ENCODE results near the gene WIZ. TPM values are rescaled to one million over a fixed set of nuclear protein-coding genes. Genes with fewer than 3 reads are reported as not detected.
"Not testable (repeated sequence)": the region's sequence is repeated elsewhere in the genome, so short reads cannot be mapped to it uniquely, and the experiment has no call there.

WIZ gene
- polyA plus RNA-seq, 1 donor from 2014 or later = 1.8 TPM

DNA sequence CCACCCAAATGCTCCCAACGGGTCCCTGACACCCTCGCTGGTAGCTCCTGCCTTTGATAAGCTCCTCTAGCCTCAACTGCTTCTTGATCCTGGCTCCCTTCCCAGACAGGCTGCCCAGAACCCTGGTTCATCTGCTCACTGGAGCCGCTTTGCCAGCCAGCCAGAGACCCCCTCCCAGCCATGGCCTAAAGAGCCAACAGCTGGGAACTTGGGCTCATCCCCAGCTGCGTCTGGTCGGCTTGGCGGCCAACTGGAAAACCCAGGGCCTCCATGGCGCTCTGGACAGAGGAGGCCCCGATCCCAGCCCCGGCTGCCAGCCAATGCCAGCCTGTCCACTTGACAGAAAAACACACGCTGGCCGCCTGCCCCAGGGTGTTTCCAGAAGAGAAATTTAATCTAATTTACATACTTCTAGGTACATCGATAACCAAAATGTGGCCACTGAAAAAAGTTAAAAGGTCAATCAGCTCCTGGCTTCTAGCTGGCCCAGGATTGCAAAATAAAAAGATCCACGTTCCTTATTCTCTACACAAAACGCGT is 28.0 kb downstream of the WIZ start:
- peaks cover 18 to 21% (median 20%) of the 10 kb centered on the region in 3 donors for H3K4me1 Mint-ChIP-seq
- no peak overlapping the region for H3K27ac Mint-ChIP-seq
- H3K4me3 Mint-ChIP-seq = no peak overlapping the region
- peaks cover 7% of the 10 kb centered on the region for H3K36me3 Mint-ChIP-seq
- H3K27me3 Mint-ChIP-seq = no peaks in the 10 kb centered on the region
- H3K9me3 Mint-ChIP-seq = no peaks in the 10 kb centered on the region

DNA sequence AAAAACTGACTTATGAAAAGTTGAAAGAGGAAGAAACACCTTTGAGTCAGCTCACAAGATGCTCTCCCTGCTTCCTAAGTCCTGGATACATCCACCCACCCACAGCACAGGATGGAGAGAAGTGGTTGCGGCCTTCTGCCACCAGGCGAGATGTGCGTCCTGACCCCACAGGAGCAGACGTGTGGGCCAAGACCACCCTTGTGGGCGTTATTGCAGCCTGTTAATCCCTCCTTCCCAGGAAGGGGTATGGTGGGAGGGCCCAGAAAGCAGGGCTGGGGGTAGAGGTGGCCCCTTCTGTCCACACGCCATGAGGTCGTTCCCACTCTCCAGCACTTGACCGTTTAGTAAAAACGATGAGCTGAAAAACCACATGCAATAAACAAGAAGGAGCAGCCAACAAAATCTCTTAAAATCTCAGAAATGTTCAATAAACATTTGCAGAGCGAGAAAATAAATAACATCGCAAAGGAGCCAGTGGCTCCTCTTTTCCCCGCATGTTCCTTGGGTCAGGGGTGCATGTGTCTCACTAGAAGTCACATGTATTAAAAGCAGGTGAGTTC is 28.5 kb downstream of the WIZ start:
- no peak overlapping the region for H3K4me3 Mint-ChIP-seq
- H3K9me3 Mint-ChIP-seq = no peaks in the 10 kb centered on the region
- H3K36me3 Mint-ChIP-seq = peaks cover 9% of the 10 kb centered on the region
- peaks cover 21 to 26% (median 26%) of the 10 kb centered on the region in 3 donors for H3K4me1 Mint-ChIP-seq
- H3K27ac Mint-ChIP-seq = no peak overlapping the region
- H3K27me3 Mint-ChIP-seq = no peaks in the 10 kb centered on the region

DNA sequence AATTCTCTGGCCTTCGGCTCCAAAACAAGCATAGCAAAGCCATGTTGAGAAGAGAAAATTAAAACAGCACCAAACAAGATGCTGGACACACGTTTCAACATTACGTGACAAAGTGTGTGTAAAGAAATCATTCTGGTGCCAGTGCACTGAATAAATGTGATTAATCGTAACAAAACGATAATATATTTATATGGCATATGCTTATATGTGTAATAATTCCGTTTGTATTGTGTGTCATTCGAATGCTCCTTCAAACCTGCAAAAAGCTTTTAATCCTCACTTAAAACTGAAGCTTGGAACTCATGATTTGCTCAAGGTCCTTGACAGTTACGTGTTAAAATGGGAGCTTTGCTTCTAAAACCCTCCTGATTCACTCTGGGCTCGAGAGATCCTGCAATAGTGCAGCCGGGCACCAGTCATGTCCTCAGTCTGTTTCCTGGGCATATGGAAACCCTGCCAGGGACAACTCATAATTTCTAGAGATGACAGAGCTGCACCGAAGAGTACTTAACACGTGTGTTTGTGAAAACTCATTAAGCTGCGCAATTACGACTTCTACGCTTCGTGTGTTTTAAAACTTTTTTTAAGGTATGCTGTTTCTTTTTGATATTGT is 30.2 kb downstream of the WIZ start:
- H3K27ac Mint-ChIP-seq = peak overlapping the region; percentile 95 to 99 (median 99)
- H3K4me3 Mint-ChIP-seq = peak overlapping the region; percentile 83 to 100 (median 98)
- H3K27me3 Mint-ChIP-seq = no peaks in the 10 kb centered on the region
- H3K4me1 Mint-ChIP-seq = peaks cover 27 to 31% (median 28%) of the 10 kb centered on the region in 3 donors
- no peaks in the 10 kb centered on the region for H3K9me3 Mint-ChIP-seq
- H3K36me3 Mint-ChIP-seq = peaks cover 11% of the 10 kb centered on the region

DNA sequence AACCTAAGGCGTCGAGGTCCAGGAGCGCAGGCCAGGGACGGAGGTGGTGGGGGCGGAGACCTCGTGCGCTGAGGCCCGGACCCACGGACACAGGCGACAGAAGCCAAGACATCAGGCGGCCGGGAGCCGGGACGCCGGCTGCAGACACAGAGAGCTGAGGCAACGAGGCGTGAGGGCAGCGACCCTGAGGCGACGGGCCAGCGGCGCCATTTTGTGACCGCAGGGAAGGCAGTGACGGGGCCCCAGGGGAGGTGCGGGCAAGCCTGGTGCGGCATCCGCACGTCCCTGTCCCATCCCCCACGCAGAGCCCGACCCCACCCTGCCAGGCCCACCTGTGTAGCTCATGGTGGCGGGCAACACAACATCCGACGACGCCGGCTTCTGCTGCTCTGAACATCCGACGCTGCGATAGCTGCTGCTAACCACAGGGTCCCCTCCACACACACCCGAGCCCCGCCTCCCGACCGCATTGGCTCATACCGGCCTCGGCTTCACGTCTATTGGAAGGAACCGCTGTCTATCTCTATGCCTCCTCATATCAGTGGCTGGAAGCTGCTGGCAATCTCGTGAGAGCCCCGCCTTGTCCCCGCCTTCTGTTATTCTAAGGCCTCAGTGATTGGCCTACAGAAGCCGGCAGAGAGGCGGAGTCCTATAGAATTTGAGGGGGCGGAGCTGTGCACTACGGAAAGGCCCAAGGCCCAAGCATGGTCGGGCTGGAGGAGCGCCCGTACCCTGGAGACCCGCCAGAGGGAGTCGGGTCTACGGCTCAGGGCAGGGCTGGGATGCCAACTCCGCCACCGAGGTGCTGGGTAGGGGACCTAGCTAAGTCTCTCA is 31.0 kb downstream of the WIZ start, which contains the start of gene AKAP8L:
Gene AKAP8L, minus strand, starts transcription at position 410 of the 834 bp plus-strand sequence. Its CDS starts 65 bp downstream, at position 345.
- Mint-ChIP-seq H3K27ac (peak within 1 kb of the TSS; percentile 95 to 99 (median 99)), H3K27me3 (no peaks in the 10 kb centered on the region), H3K4me1 (peaks cover 27 to 32% (median 29%) of the 10 kb centered on the region in 3 donors), H3K4me3 (peak within 1 kb of the TSS; percentile 96 to 100 (median 100)), H3K9me3 (no peaks in the 10 kb centered on the region), H3K36me3 (peaks cover 11% of the 10 kb centered on the region)

DNA sequence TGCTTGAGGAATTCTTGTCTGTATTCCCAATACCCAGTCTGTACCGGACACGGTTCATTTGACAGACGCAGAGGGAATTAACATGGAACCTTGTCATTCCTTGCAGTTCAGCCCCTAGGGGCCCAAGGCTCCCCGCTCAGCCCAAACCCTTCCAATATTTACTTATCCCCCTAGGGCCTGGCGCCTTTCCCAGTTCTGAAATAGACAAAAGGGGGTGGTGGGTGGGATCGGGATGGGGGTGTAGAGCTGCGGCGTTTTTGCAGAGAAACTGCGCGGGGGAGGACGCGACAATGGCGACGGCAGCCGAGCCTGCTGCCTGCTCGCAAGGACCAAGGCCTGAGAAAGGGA is 31.6 kb downstream of the WIZ start:
- Mint-ChIP-seq H3K27me3 (no peaks in the 10 kb centered on the region), H3K4me1 (peaks cover 30 to 36% (median 33%) of the 10 kb centered on the region in 3 donors), H3K36me3 (peaks cover 7% of the 10 kb centered on the region), H3K4me3 (peak overlapping the region; percentile 96 to 100 (median 100)), H3K27ac (peak overlapping the region; percentile 95 to 99 (median 99)), H3K9me3 (no peaks in the 10 kb centered on the region)

DNA sequence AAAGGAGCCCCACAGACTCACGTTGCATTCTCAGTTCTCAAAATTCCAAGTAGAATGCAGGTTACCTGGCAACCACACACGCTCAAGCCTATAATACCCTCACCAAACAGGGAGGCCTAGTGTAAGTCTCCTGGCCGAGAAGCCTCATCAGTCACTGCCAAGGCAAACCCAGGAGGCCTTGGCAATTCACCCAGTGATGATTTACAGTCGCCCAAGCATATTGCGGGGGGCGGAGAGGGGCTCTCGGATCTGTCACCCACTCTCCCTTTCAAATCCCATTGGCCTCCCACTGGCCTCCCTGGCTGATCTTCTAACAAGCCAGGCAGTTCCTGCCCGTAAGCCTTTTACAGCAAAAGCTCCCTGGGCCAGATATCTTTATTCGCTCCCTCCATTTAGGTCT is 32.1 kb downstream of the WIZ start:
- Mint-ChIP-seq H3K27ac (peak overlapping the region; percentile 95 to 99 (median 99)), H3K27me3 (no peaks in the 10 kb centered on the region), H3K9me3 (no peaks in the 10 kb centered on the region), H3K4me3 (peak overlapping the region; percentile 96 to 100 (median 100)), H3K36me3 (peaks cover 7% of the 10 kb centered on the region), H3K4me1 (peaks cover 34 to 40% (median 37%) of the 10 kb centered on the region in 3 donors)

DNA sequence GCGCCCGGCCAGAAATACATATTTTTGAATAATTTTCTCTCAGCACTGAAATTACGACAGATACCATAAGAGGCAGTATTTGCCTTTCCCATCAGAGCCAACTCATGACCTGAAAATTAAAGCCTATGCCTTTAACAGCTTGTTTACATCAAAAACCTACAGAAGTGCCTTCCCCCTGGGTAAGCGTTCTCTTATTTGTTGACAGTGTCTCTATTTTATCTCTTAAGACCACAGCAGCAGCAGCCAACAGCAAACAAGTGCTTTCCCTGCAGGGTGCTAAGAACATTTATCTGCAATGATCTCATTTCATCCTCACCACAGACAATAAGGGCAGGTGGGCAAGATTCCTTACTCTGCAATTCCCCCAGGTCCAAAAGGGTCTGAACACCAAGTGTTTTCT is 36.9 kb downstream of the WIZ start:
- peaks cover 4% of the 10 kb centered on the region for H3K36me3 Mint-ChIP-seq
- peak overlapping the region in 1 of 3 donors; percentile 43 for H3K27ac Mint-ChIP-seq
- no peaks in the 10 kb centered on the region for H3K27me3 Mint-ChIP-seq
- peaks cover 30 to 39% (median 32%) of the 10 kb centered on the region in 3 donors for H3K4me1 Mint-ChIP-seq
- H3K9me3 Mint-ChIP-seq = no peaks in the 10 kb centered on the region
- no peak overlapping the region for H3K4me3 Mint-ChIP-seq

DNA sequence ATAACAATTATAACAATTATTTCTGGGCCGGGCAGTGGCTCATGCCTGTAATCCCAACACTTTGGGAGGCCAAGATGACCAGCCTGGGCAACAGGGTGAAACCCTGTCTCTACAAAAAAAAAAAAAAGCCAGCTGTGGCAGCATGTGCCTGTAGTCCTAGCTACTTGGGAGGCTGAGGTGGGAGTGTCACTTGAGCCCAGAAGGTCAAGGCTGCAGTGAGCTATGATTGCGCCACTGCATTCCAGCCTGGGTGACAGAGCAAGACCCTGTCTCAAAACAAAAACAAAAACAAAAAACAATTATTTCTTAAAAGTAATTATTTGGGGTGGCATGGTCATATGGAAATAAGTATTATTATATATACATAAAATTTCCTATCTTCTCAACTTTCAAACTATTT is 38.4 kb downstream of the WIZ start:
- not testable (repeated sequence) for H3K4me3 Mint-ChIP-seq, H3K9me3 Mint-ChIP-seq, H3K27ac Mint-ChIP-seq, H3K36me3 Mint-ChIP-seq, H3K27me3 Mint-ChIP-seq
- H3K4me1 Mint-ChIP-seq = peaks cover 24 to 32% (median 25%) of the 10 kb centered on the region in 3 donors

DNA sequence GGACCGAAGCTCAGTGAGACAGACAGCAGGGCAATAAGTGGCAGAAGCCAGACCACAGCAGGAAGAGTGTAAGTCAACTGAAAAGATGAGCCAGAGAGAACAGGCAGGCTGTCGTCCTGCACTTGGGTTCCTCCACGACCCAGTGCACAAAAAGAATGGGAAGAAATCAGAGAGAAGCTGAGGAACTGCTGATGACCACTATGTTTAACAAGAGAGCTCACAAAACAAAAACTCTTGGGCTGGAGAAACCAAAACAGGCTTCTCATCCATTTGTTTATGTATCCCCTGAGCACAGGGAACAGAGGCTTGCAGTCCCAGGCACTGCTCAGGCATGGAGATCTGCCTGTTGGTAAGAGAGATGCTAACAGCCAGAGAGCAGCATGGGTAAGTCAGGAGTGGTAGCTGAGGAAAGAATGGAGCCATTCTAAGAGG is 45.0 kb downstream of the WIZ start:
- Mint-ChIP-seq H3K27ac (peak overlapping the region in 1 of 3 donors; percentile 77), H3K36me3 (no peaks in the 10 kb centered on the region), H3K4me3 (peak overlapping the region in 2 of 4 donors; percentile 28 to 34), H3K4me1 (peaks cover 16 to 26% (median 18%) of the 10 kb centered on the region in 3 donors), H3K9me3 (no peaks in the 10 kb centered on the region), H3K27me3 (no peaks in the 10 kb centered on the region)

DNA sequence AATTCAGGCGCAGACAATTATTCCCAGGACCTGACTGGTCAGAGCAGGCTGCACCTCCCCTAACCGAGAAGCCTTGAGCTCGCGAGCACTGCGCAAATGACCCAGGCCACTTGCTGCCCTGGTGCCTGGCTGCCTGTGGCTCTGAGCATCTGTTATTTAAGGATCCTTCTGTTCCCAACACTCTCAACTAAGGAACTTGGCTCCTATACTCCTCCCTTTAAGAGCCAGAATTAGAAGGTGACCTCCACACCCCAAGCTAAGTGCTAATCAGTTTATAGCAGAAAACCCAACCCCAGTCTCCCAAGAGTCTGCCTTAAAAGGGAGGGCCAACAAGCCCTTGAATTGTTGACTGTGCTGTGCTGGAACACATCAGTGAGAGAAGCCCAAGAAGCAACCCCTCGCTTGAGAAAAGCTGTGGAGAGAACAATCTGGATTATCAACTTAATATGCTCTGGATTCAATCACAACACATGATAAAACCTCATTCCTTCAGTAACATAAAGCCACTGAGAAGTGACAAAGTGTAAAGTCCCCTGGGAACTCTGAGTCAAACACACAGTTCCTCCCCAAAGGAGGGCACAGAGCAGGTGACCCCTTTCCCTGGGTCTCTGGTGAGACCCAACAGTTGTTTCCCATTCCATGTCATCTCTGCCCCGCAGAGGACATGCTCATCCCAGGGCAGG is 45.5 kb downstream of the WIZ start:
- Mint-ChIP-seq H3K27ac (peak overlapping the region in 1 of 3 donors; percentile 77), H3K4me3 (peak overlapping the region in 1 of 4 donors; percentile 28), H3K9me3 (no peaks in the 10 kb centered on the region), H3K27me3 (no peaks in the 10 kb centered on the region), H3K36me3 (no peaks in the 10 kb centered on the region), H3K4me1 (peaks cover 13 to 22% (median 18%) of the 10 kb centered on the region in 3 donors)

DNA sequence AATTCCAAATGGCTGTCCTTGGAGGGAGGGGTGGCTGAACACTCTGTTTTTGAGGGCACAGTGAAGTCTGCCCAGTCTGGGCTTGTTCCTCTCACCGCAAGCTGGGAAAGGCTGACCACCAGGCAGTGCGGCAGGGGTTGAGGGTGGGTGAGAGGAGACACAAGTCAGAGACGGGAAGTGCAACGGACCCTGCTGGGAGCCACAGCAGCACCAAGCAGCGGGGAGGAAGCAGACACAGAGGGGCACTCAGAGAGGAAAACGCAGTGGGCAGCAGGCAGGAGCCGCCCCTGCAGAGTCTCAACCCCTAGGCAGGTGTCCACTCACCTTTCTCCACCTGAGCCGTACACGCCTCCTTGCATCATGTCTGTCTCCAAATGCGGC is 46.6 kb downstream of the WIZ start:
- H3K4me1 Mint-ChIP-seq = peaks cover 12 to 19% (median 18%) of the 10 kb centered on the region in 3 donors

DNA sequence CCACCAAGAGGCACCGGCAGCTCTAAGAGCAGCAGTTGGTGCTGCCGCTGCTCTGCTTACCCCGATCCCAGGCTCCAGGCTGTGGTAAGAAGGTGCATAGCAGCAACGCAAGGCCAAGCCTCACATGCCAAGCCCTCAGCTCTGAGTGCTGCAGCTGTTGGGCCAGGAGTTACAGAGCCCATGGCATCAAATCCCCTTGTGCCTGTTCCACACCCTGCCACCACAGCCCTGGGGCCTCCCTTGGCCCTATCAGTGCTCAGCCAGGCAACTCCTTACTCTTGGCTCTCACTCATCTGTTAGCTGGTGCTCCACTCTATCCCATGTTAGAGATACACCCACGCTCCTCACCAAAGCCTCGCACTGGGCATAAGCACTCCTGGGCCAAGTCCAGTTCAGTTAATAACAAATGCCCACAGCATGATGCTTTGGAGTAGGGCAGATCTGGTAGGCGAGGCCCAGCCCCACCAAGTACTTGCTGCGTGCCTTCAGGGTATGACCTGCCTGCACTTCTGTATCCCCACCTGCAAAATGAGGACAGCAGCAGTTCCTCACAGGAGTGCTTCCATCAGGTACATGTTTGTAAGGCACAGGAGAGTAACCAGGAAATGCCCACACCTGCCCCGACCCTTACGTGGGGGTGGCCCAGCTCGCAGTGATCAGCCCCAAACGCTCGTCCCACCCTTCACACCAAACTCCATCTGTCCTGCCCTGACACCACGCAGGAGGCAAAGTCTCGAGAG is 47.2 kb downstream of the WIZ start:
- no peaks in the 10 kb centered on the region for H3K36me3 Mint-ChIP-seq
- no peaks in the 10 kb centered on the region for H3K27me3 Mint-ChIP-seq
- no peak overlapping the region for H3K27ac Mint-ChIP-seq

More for the DNA sequence above, 46.6 kb downstream of the WIZ start:
- H3K9me3 Mint-ChIP-seq = no peaks in the 10 kb centered on the region
- no peaks in the 10 kb centered on the region for H3K27me3 Mint-ChIP-seq
- H3K27ac Mint-ChIP-seq = no peak overlapping the region
- H3K4me3 Mint-ChIP-seq = no peak overlapping the region
- no peaks in the 10 kb centered on the region for H3K36me3 Mint-ChIP-seq

DNA sequence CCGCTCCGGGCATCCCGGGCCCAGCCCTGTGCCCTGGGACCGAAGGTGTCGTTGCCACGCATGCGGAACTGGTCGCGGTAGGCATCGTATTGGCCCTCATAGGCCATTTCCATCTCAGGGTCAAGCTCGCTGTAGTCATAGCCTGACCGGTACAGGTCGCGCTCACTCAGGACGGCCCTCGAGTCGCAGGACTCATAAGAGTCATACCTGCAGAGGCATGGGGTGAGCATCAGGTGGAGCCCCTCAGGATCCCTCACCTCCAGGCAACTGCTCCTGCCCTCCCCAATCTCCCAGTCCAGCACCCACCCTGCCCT is 48.4 kb downstream of the WIZ start:
- peaks cover 2% of the 10 kb centered on the region for H3K36me3 Mint-ChIP-seq
- no peak overlapping the region for H3K27ac Mint-ChIP-seq
- H3K27me3 Mint-ChIP-seq = no peaks in the 10 kb centered on the region

More for the DNA sequence above, 47.2 kb downstream of the WIZ start:
- H3K4me3 Mint-ChIP-seq = no peak overlapping the region
- peaks cover 10 to 14% (median 13%) of the 10 kb centered on the region in 3 donors for H3K4me1 Mint-ChIP-seq
- H3K9me3 Mint-ChIP-seq = no peaks in the 10 kb centered on the region

More for the DNA sequence above, 48.4 kb downstream of the WIZ start:
- H3K4me1 Mint-ChIP-seq = peaks cover 7 to 13% (median 10%) of the 10 kb centered on the region in 3 donors
- no peaks in the 10 kb centered on the region for H3K9me3 Mint-ChIP-seq
- H3K4me3 Mint-ChIP-seq = no peak overlapping the region

Data from IgD-negative memory B cell (primary cell).